Activated T-cell treated with anti-CD3 and anti-CD28 coated beads, Interleukin-2, amount 50 U/mL, for 24 hours (primary cell): ENCODE results near the gene KCNMA1.

Experiments
- DNase-seq: peaks from one replicate; pipeline ENCODE4 v3.0.0-alpha.2; 2020
- H3K27ac Mint-ChIP-seq: 2 replicates; pipeline ENCODE4 v1.8.0; 2020; ENCODE audit warnings: mild to moderate bottlenecking, mixed read lengths
- H3K27me3 Mint-ChIP-seq: 2 replicates; pipeline ENCODE4 v1.8.0; 2020; ENCODE audit warnings: mixed read lengths
- H3K36me3 Mint-ChIP-seq: 2 replicates; pipeline ENCODE4 v1.8.0; 2020; ENCODE audit warnings: low read depth, mixed read lengths
- H3K4me1 Mint-ChIP-seq: 2 replicates; pipeline ENCODE4 v1.8.0; 2020; ENCODE audit warnings: low read depth, mixed read lengths
- H3K4me3 Mint-ChIP-seq: 2 replicates; pipeline ENCODE4 v1.8.0; 2020; ENCODE audit warnings: mild to moderate bottlenecking, moderate library complexity, mixed read lengths
- H3K9me3 Mint-ChIP-seq: 2 replicates; pipeline ENCODE4 v1.8.0; 2020; ENCODE audit warnings: mixed read lengths

The KCNMA1 gene

GRCh38 chr10:77029777-77030717, 607.6 kb downstream of the KCNMA1 start:
- Mint-ChIP-seq H3K27ac (no peak overlapping the region), H3K4me1 (peaks cover 3% of the 10 kb centered on the region), H3K4me3 (no peak overlapping the region), H3K9me3 (no peaks in the 10 kb centered on the region), H3K27me3 (peaks cover 9% of the 10 kb centered on the region), H3K36me3 (no peaks in the 10 kb centered on the region)
- no peak for DNase-seq

GRCh38 chr10:77028042-77028441, 609.6 kb downstream of the KCNMA1 start:
- Mint-ChIP-seq H3K27me3 (peaks cover 14% of the 10 kb centered on the region), H3K27ac (no peak overlapping the region), H3K36me3 (no peaks in the 10 kb centered on the region), H3K9me3 (no peaks in the 10 kb centered on the region), H3K4me1 (peaks cover 3% of the 10 kb centered on the region), H3K4me3 (no peak overlapping the region)
- DNase-seq = no peak

- Mint-ChIP-seq H3K27me3 (peaks cover 16% of the 10 kb centered on the region), H3K4me3 (no peak overlapping the region), H3K36me3 (no peaks in the 10 kb centered on the region), H3K27ac (no peak overlapping the region), H3K9me3 (no peaks in the 10 kb centered on the region), H3K4me1 (peaks cover 3% of the 10 kb centered on the region)
- DNase-seq = no peak
Measured at GRCh38 chr10:77027576-77027975, 610.0 kb downstream of the KCNMA1 start.

- Mint-ChIP-seq H3K27me3 (peaks cover 16% of the 10 kb centered on the region), H3K4me1 (peaks cover 3% of the 10 kb centered on the region), H3K36me3 (no peaks in the 10 kb centered on the region), H3K9me3 (no peaks in the 10 kb centered on the region), H3K27ac (no peak overlapping the region), H3K4me3 (no peak overlapping the region)
- DNase-seq = no peak
Measured at GRCh38 chr10:77027141-77027540, 610.5 kb downstream of the KCNMA1 start.

GRCh38 chr10:77026148-77026547, 611.5 kb downstream of the KCNMA1 start:
- H3K27me3 Mint-ChIP-seq = peaks cover 18% of the 10 kb centered on the region
- H3K36me3 Mint-ChIP-seq = no peaks in the 10 kb centered on the region
- no peak overlapping the region for H3K27ac Mint-ChIP-seq
- no peak for DNase-seq
- H3K4me3 Mint-ChIP-seq = no peak overlapping the region
- H3K4me1 Mint-ChIP-seq = peaks cover 3% of the 10 kb centered on the region
- H3K9me3 Mint-ChIP-seq = no peaks in the 10 kb centered on the region

GRCh38 chr10:77024461-77024860, 613.1 kb downstream of the KCNMA1 start:
- Mint-ChIP-seq H3K36me3 (no peaks in the 10 kb centered on the region), H3K27me3 (peaks cover 18% of the 10 kb centered on the region), H3K9me3 (no peaks in the 10 kb centered on the region), H3K4me3 (no peak overlapping the region), H3K4me1 (no peaks in the 10 kb centered on the region), H3K27ac (no peak overlapping the region)
- DNase-seq = no peak

GRCh38 chr10:77023396-77023795, 614.2 kb downstream of the KCNMA1 start:
- H3K36me3 Mint-ChIP-seq = no peaks in the 10 kb centered on the region
- peaks cover 16% of the 10 kb centered on the region for H3K27me3 Mint-ChIP-seq
- H3K4me1 Mint-ChIP-seq = no peaks in the 10 kb centered on the region
- no peaks in the 10 kb centered on the region for H3K9me3 Mint-ChIP-seq
- H3K27ac Mint-ChIP-seq = no peak overlapping the region
- DNase-seq = no peak
- H3K4me3 Mint-ChIP-seq = no peak overlapping the region

GRCh38 chr10:77022671-77023070, 614.9 kb downstream of the KCNMA1 start:
- Mint-ChIP-seq H3K36me3 (no peaks in the 10 kb centered on the region), H3K9me3 (no peaks in the 10 kb centered on the region), H3K4me3 (no peak overlapping the region), H3K27me3 (peaks cover 9% of the 10 kb centered on the region), H3K27ac (no peak overlapping the region), H3K4me1 (no peaks in the 10 kb centered on the region)
- DNase-seq = no peak

- H3K27ac Mint-ChIP-seq = no peak overlapping the region
- no peak overlapping the region for H3K4me3 Mint-ChIP-seq
- H3K4me1 Mint-ChIP-seq = no peaks in the 10 kb centered on the region
- DNase-seq = no peak
- no peaks in the 10 kb centered on the region for H3K9me3 Mint-ChIP-seq
- H3K27me3 Mint-ChIP-seq = peaks cover 9% of the 10 kb centered on the region
- no peaks in the 10 kb centered on the region for H3K36me3 Mint-ChIP-seq
Measured at GRCh38 chr10:77021966-77022490, 615.6 kb downstream of the KCNMA1 start.

GRCh38 chr10:77020426-77021040, 617.1 kb downstream of the KCNMA1 start:
- no peaks in the 10 kb centered on the region for H3K4me1 Mint-ChIP-seq
- no peaks in the 10 kb centered on the region for H3K36me3 Mint-ChIP-seq

GRCh38 chr10:77016855-77017254, 620.8 kb downstream of the KCNMA1 start:
- no peaks in the 10 kb centered on the region for H3K36me3 Mint-ChIP-seq
- no peak for DNase-seq
- no peak overlapping the region for H3K4me3 Mint-ChIP-seq
- no peaks in the 10 kb centered on the region for H3K27me3 Mint-ChIP-seq
- no peaks in the 10 kb centered on the region for H3K9me3 Mint-ChIP-seq
- H3K27ac Mint-ChIP-seq = no peak overlapping the region
- H3K4me1 Mint-ChIP-seq = no peaks in the 10 kb centered on the region

More at GRCh38 chr10:77020426-77021040, 617.1 kb downstream of the KCNMA1 start:
- no peaks in the 10 kb centered on the region for H3K9me3 Mint-ChIP-seq
- H3K27ac Mint-ChIP-seq = no peak overlapping the region
- H3K4me3 Mint-ChIP-seq = no peak overlapping the region
- peaks cover 9% of the 10 kb centered on the region for H3K27me3 Mint-ChIP-seq
- no peak for DNase-seq

GRCh38 chr10:77016278-77016815, 621.3 kb downstream of the KCNMA1 start:
- no peaks in the 10 kb centered on the region for H3K36me3 Mint-ChIP-seq
- no peaks in the 10 kb centered on the region for H3K27me3 Mint-ChIP-seq
- no peaks in the 10 kb centered on the region for H3K9me3 Mint-ChIP-seq
- no peak for DNase-seq
- H3K4me1 Mint-ChIP-seq = no peaks in the 10 kb centered on the region
- no peak overlapping the region for H3K27ac Mint-ChIP-seq
- no peak overlapping the region for H3K4me3 Mint-ChIP-seq

GRCh38 chr10:77015360-77015759, 622.2 kb downstream of the KCNMA1 start:
- Mint-ChIP-seq H3K4me3 (no peak overlapping the region), H3K36me3 (no peaks in the 10 kb centered on the region), H3K4me1 (no peaks in the 10 kb centered on the region), H3K9me3 (no peaks in the 10 kb centered on the region), H3K27me3 (no peaks in the 10 kb centered on the region), H3K27ac (no peak overlapping the region)
- no peak for DNase-seq

- no peaks in the 10 kb centered on the region for H3K36me3 Mint-ChIP-seq
- H3K9me3 Mint-ChIP-seq = no peaks in the 10 kb centered on the region
- no peaks in the 10 kb centered on the region for H3K27me3 Mint-ChIP-seq
Measured at GRCh38 chr10:77012812-77013500, 624.7 kb downstream of the KCNMA1 start.

More at GRCh38 chr10:77012812-77013500, 624.7 kb downstream of the KCNMA1 start:
- no peaks in the 10 kb centered on the region for H3K4me1 Mint-ChIP-seq
- no peak overlapping the region for H3K27ac Mint-ChIP-seq
- no peak for DNase-seq
- no peak overlapping the region for H3K4me3 Mint-ChIP-seq
